ENCODE data around the gene COMMD1. TPM values are rescaled to one million over a fixed set of nuclear protein-coding genes. Genes with fewer than 3 reads are reported as not detected.
"Not testable (repeated sequence)": the region's sequence is repeated elsewhere in the genome, so short reads cannot be mapped to it uniquely, and the experiment has no call there.

COMMD1 gene
- polyA plus RNA-seq, 2 of the 4 experiments (the other 2 are of a cell fraction): 54.1 to 57.3 TPM

GRCh38 chr2:62160691-62161090, 255.2 kb downstream of the COMMD1 start:
- peak; percentile 79 for TF ChIP-seq ZC3H11A (IDR thresholded peaks at IDR 0.05)
- H3K9me3 ChIP-seq; ATAC-seq; FAIRE-seq; POLR2A ChIA-PET; H3K27ac ChIP-seq; H3K4me1 ChIP-seq; DNase-seq (ENCODE audit: low read depth in 1 of 2, low spot score in 1 of 2); H3K4me2 ChIP-seq; H3K4me3 ChIP-seq: not testable (repeated sequence)
- CTCF ChIA-PET: interaction anchor here (1.1 kb wide), 1 partner anchor 23 kb away, joined by 3 read pairs; no protein-coding TSS in a partner anchor
- WGBS (ENCODE audit: missing lambda C conversion rate): 99% methylated on average over 9 of the region's 9 CpGs

- Histone ChIP-seq H3K4me1 (no peaks in the 10 kb centered on the region), H3K4me3 (no peak overlapping the region), H3K4me2 (no peak overlapping the region), H3K27ac (no peak overlapping the region), H3K9me3 (no peaks in the 10 kb centered on the region)
- TF ChIP-seq MAX (IDR thresholded peaks at IDR 0.05) (no peak), NR3C1 (IDR thresholded peaks at IDR 0.05) (no peak), EHMT2 (IDR thresholded peaks at IDR 0.05; ENCODE audit: low read depth) (no peak), JUN (IDR thresholded peaks at IDR 0.05) (no peak), KDM5A (IDR thresholded peaks at IDR 0.05) (no peak), BCL3 (IDR thresholded peaks at IDR 0.05) (no peak), SREBF2 (IDR thresholded peaks at IDR 0.05) (no peak), NFE2L2 (conservative IDR thresholded peaks at IDR 0.05; ENCODE audit: low read length) (no peak), JUNB (IDR thresholded peaks at IDR 0.05) (no peak), TP53 (CRISPR knock-in tag; IDR thresholded peaks at IDR 0.05) (no peak), ZFP36 (IDR thresholded peaks at IDR 0.05; ENCODE audit: borderline replicate concordance, partially characterized antibody) (no peak), BHLHE40 (IDR thresholded peaks at IDR 0.05; ENCODE audit: low read depth, low read length) (no peak)
- ATAC-seq (no peak), FAIRE-seq (no peak), DNase-seq (ENCODE audit: low read depth in 1 of 2, low spot score in 1 of 2) (no peak)
- WGBS (ENCODE audit: missing lambda C conversion rate): 88% methylated on average over 3 of the region's 3 CpGs
- CTCF ChIA-PET: interaction anchor here (0.7 to 1.3 kb wide), 4 partner anchors 11 to 1380 kb away, joined by 3 to 4 read pairs (median 4); no protein-coding TSS in a partner anchor
- POLR2A ChIA-PET: no interaction called here
Measured at GRCh38 chr2:62163106-62163831, 257.8 kb downstream of the COMMD1 start.

GRCh38 chr2:62163834-62164233, 258.4 kb downstream of the COMMD1 start:
- no peak overlapping the region for H3K4me2 ChIP-seq
- no peak for ATAC-seq
- POLR2A ChIA-PET: no interaction called here
- H3K4me1 ChIP-seq: no peaks in the 10 kb centered on the region
- CTCF ChIA-PET: interaction anchor here (0.7 to 1.2 kb wide), 4 partner anchors 10 to 1380 kb away, joined by 3 to 4 read pairs (median 3); no protein-coding TSS in a partner anchor
- TF ChIP-seq CHD4 (IDR thresholded peaks at IDR 0.05; ENCODE audit: borderline replicate concordance) (no peak), FOXS1 (CRISPR knock-in tag; IDR thresholded peaks at IDR 0.05) (no peak), MAFK (IDR thresholded peaks at IDR 0.05; ENCODE audit: partially characterized antibody) (no peak), RARB (CRISPR knock-in tag; IDR thresholded peaks at IDR 0.05) (no peak), CBX8 (IDR thresholded peaks at IDR 0.05) (no peak), PHF8 (IDR thresholded peaks at IDR 0.05; ENCODE audit: borderline replicate concordance, low read depth) (no peak)
- FAIRE-seq: no peak
- no peak for DNase-seq (ENCODE audit: low read depth in 1 of 2, low spot score in 1 of 2)
- H3K9me3 ChIP-seq: no peaks in the 10 kb centered on the region
- 44% methylated on average over 2 of the region's 2 CpGs for WGBS (ENCODE audit: missing lambda C conversion rate)
- no peak overlapping the region for H3K4me3 ChIP-seq
- no peak overlapping the region for H3K27ac ChIP-seq

GRCh38 chr2:62175728-62176127, 270.3 kb downstream of the COMMD1 start:
- Histone ChIP-seq H3K4me2 (no peak overlapping the region), H3K4me1 (no peaks in the 10 kb centered on the region), H3K27ac (no peak overlapping the region), H3K4me3 (no peak overlapping the region), H3K9me3 (no peaks in the 10 kb centered on the region)
- DNase-seq (ENCODE audit: low read depth in 1 of 2, low spot score in 1 of 2) (no peak), FAIRE-seq (no peak), ATAC-seq (peak in 1 of 2 experiments; percentile 26; a peak in 1 of 6 replicates)
- CTCF ChIA-PET: interaction anchor here (0.7 kb wide), 1 partner anchor 68 kb away, joined by 3 read pairs; no protein-coding TSS in a partner anchor
- POLR2A ChIA-PET: no interaction called here
- WGBS (ENCODE audit: missing lambda C conversion rate): 67% methylated on average over 4 of the region's 4 CpGs
- no peak for TF ChIP-seq ESRRA (IDR thresholded peaks at IDR 0.05; ENCODE audit: borderline replicate concordance, low read length)
- no peak for TF ChIP-seq HOXA7 (CRISPR knock-in tag; IDR thresholded peaks at IDR 0.05)
- TF ChIP-seq EHMT2 (IDR thresholded peaks at IDR 0.05; ENCODE audit: low read depth): no peak
- no peak for TF ChIP-seq FOSB (CRISPR knock-in tag; IDR thresholded peaks at IDR 0.05)
- no peak for TF ChIP-seq HOXB5 (CRISPR knock-in tag; IDR thresholded peaks at IDR 0.05)
- TF ChIP-seq MAZ (IDR thresholded peaks at IDR 0.05; ENCODE audit: borderline replicate concordance, low read depth, low read length): no peak
- no peak for TF ChIP-seq RFX5 (IDR thresholded peaks at IDR 0.05)
- no peak for TF ChIP-seq SMC3 (IDR thresholded peaks at IDR 0.05)
- TF ChIP-seq POLR2A (IDR thresholded peaks at IDR 0.05; ENCODE audit: low read length): no peak
- no peak for TF ChIP-seq FOXS1 (CRISPR knock-in tag; IDR thresholded peaks at IDR 0.05)
- TF ChIP-seq HOXB13 (CRISPR knock-in tag; IDR thresholded peaks at IDR 0.05; ENCODE audit: low read depth): no peak
- TF ChIP-seq FOSL2 (IDR thresholded peaks at IDR 0.05): no peak
- no peak for TF ChIP-seq FOSL2 (CRISPR knock-in tag; IDR thresholded peaks at IDR 0.05)
- no peak for TF ChIP-seq ZC3H11A (IDR thresholded peaks at IDR 0.05)
